ENCODE results near the gene NAPB.

Gene NAPB

DNA sequence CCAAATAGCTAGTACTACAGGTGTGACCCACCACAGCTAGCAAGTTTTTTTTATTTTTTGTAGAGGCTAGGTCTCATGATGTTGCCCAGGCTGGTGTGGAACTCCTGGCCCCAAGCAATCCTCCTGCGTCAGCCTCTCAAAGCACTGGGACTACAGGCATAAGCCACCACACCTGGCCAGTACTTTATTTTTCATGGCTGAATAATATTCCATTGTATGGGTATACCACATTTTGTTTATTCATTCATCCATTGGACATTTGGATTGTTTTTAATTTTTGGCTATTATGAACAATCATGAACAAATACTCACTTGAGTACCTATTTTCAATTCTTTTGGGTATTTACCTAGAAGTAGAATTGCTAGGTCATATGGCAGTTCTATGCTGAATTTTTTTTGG, 77.7 kb downstream of the NAPB start:
- Histone ChIP-seq H3K4me3 (ENCODE audit: low read depth, low read length, poor library complexity, severe bottlenecking) (no peak overlapping the region), H3K4me2 (ENCODE audit: low read length) (no peak overlapping the region), H4K20me1 (ENCODE audit: insufficient read depth, low read length) (no peaks in the 10 kb centered on the region), H3K79me2 (ENCODE audit: insufficient read depth, low read length) (no peaks in the 10 kb centered on the region), H3K36me3 (ENCODE audit: insufficient read depth, low read length) (no peaks in the 10 kb centered on the region), H3K9me2 (ENCODE audit: low read depth, low read length) (no peaks in the 10 kb centered on the region), H2AFZ (ENCODE audit: low read length) (no peak overlapping the region), H3F3A (ENCODE audit: insufficient read depth, low read length) (no peaks in the 10 kb centered on the region), H3K27ac (ENCODE audit: low read depth, low read length, poor library complexity, severe bottlenecking) (no peak overlapping the region), H3K27me3 (ENCODE audit: insufficient read depth, low read length) (no peaks in the 10 kb centered on the region; the same call in 1 of the 2 replicates), H3K4me1 (ENCODE audit: insufficient read depth, low read length, severe bottlenecking) (no peaks in the 10 kb centered on the region), H3K9me3 (ENCODE audit: low read length) (no peaks in the 10 kb centered on the region), H3K9ac (ENCODE audit: low read length) (no peak overlapping the region)
- TF ChIP-seq, protein P1, sequence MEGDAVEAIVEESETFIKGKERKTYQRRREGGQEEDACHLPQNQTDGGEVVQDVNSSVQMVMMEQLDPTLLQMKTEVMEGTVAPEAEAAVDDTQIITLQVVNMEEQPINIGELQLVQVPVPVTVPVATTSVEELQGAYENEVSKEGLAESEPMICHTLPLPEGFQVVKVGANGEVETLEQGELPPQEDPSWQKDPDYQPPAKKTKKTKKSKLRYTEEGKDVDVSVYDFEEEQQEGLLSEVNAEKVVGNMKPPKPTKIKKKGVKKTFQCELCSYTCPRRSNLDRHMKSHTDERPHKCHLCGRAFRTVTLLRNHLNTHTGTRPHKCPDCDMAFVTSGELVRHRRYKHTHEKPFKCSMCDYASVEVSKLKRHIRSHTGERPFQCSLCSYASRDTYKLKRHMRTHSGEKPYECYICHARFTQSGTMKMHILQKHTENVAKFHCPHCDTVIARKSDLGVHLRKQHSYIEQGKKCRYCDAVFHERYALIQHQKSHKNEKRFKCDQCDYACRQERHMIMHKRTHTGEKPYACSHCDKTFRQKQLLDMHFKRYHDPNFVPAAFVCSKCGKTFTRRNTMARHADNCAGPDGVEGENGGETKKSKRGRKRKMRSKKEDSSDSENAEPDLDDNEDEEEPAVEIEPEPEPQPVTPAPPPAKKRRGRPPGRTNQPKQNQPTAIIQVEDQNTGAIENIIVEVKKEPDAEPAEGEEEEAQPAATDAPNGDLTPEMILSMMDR (IDR thresholded peaks at IDR 0.05; ENCODE audit: low read length), result no peak
- no peak for TF ChIP-seq EZH2 (IDR thresholded peaks at IDR 0.05; ENCODE audit: borderline replicate concordance, low read length)

DNA sequence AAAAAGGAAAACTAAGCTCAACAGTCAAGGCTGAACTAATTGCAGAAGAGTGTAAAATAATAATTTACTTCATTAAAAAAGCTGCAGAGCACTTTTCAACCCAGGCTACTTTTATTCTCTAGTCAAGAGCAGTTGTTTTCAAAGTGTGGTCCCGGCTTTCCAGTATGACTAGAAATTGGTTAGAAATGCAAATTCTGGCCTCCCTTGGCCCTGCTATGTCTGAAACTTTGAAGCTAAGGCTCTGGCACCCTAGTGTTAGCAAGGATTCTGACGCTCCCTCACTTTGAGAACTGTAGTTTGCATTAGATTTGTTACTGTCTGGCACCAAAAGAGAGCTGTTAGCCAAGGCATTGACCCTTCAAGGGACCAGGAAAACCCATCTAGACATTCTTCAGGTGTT, 80.2 kb downstream of the NAPB start:
- TF ChIP-seq, protein P1 (IDR thresholded peaks at IDR 0.05; ENCODE audit: low read length), result no peak
- Histone ChIP-seq H3K79me2 (ENCODE audit: insufficient read depth, low read length) (no peaks in the 10 kb centered on the region), H4K20me1 (ENCODE audit: insufficient read depth, low read length) (no peaks in the 10 kb centered on the region), H3K4me3 (ENCODE audit: low read depth, low read length, poor library complexity, severe bottlenecking) (no peak overlapping the region), H2AFZ (ENCODE audit: low read length) (no peak overlapping the region), H3K9me2 (ENCODE audit: low read depth, low read length) (no peaks in the 10 kb centered on the region), H3K9ac (ENCODE audit: low read length) (no peak overlapping the region), H3K36me3 (ENCODE audit: insufficient read depth, low read length) (no peaks in the 10 kb centered on the region), H3K4me2 (ENCODE audit: low read length) (no peak overlapping the region), H3K27ac (ENCODE audit: low read depth, low read length, poor library complexity, severe bottlenecking) (no peak overlapping the region), H3K9me3 (ENCODE audit: low read length) (no peaks in the 10 kb centered on the region), H3K4me1 (ENCODE audit: insufficient read depth, low read length, severe bottlenecking) (no peaks in the 10 kb centered on the region), H3F3A (ENCODE audit: insufficient read depth, low read length) (no peaks in the 10 kb centered on the region), H3K27me3 (ENCODE audit: insufficient read depth, low read length) (no peaks in the 10 kb centered on the region; the same call in 1 of the 2 replicates)

DNA sequence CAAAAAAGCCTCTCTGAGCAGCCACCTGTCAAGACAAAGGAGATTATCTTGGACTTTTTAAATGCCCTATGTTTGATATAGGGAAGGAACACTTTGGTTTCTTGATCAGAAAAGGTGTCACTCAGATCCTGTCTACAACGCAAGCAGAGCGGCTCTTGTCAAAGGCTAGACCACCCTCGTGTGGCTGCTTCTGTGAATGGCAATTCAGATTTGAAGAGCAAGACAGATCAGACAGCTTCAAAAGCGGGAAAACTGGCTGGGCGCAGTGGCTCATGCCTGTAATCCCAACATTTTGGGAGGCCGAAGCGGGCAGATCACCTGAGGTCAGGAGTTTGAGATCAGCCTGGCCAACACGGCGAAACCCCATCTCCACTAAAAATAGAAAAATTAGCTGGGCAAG, 80.8 kb downstream of the NAPB start:
- Histone ChIP-seq H3K4me1 (ENCODE audit: insufficient read depth, low read length, severe bottlenecking) (no peaks in the 10 kb centered on the region), H3K27me3 (ENCODE audit: insufficient read depth, low read length) (no peaks in the 10 kb centered on the region; the same call in 1 of the 2 replicates), H3K4me2 (ENCODE audit: low read length) (no peak overlapping the region), H2AFZ (ENCODE audit: low read length) (no peak overlapping the region), H3K27ac (ENCODE audit: low read depth, low read length, poor library complexity, severe bottlenecking) (no peak overlapping the region), H3K9me3 (ENCODE audit: low read length) (no peaks in the 10 kb centered on the region), H4K20me1 (ENCODE audit: insufficient read depth, low read length) (no peaks in the 10 kb centered on the region), H3K4me3 (ENCODE audit: low read depth, low read length, poor library complexity, severe bottlenecking) (no peak overlapping the region), H3K9ac (ENCODE audit: low read length) (no peak overlapping the region), H3F3A (ENCODE audit: insufficient read depth, low read length) (no peaks in the 10 kb centered on the region), H3K79me2 (ENCODE audit: insufficient read depth, low read length) (no peaks in the 10 kb centered on the region), H3K36me3 (ENCODE audit: insufficient read depth, low read length) (no peaks in the 10 kb centered on the region), H3K9me2 (ENCODE audit: low read depth, low read length) (no peaks in the 10 kb centered on the region)
- no peak for TF ChIP-seq EZH2 (IDR thresholded peaks at IDR 0.05; ENCODE audit: borderline replicate concordance, low read length)
- TF ChIP-seq, protein P1 (IDR thresholded peaks at IDR 0.05; ENCODE audit: low read length), result peak; percentile 55
